Natural killer cell (primary cell): ENCODE measurements around the gene UROS. TPM values are rescaled to one million over a fixed set of nuclear protein-coding genes. Genes with fewer than 3 reads are reported as not detected.

Experiments
- ATAC-seq, 3 donors: fragments of 150-1000 bp in 2 of 3; fragments of 200-7000 bp in 1 of 3; cut with Tn5 transposase; 1 replicate in 1 of 3; 2 replicates in 2 of 3; pipeline ENCODE4 v1.10.0; 2021; ENCODE audit warnings: mild to moderate bottlenecking in 2 of 3, moderate library complexity in 2 of 3
- DNase-seq, 2 donors: peaks; one replicate each; pipeline versions ENCODE4 v3.0.0 to v3.0.0-alpha.2; 2013 to 2021; ENCODE audit warnings: mixed read lengths in 1 of 2
- H3K27ac ChIP-seq: one replicate; pipeline ENCODE4 v1.5.1; 2013; ENCODE audit warnings: mild to moderate bottlenecking, low read length
- H3K27me3 ChIP-seq: one replicate; pipeline ENCODE4 v1.6.1; 2013; ENCODE audit warnings: low read length; ENCODE audit not compliant: control insufficient read depth, insufficient read depth
- H3K36me3 ChIP-seq: one replicate; pipeline ENCODE4 v1.6.1; 2013; ENCODE audit warnings: low read length; ENCODE audit not compliant: control insufficient read depth, insufficient read depth
- H3K4me1 ChIP-seq: one replicate; pipeline ENCODE4 v1.6.1; 2013; ENCODE audit warnings: low read length; ENCODE audit not compliant: control insufficient read depth, insufficient read depth
- H3K4me3 ChIP-seq: one replicate; pipeline ENCODE4 v1.5.1; 2013; ENCODE audit warnings: low read length
- H3K9me3 ChIP-seq: one replicate; pipeline ENCODE4 v1.6.1; 2013; ENCODE audit warnings: low read length; ENCODE audit not compliant: control insufficient read depth, insufficient read depth
- H3K27ac Mint-ChIP-seq, 2 donors: one replicate each; pipeline ENCODE4 v1.8.0; 2022; ENCODE audit warnings: mild to moderate bottlenecking in 2 of 2, mixed read lengths in 2 of 2, moderate library complexity in 1 of 2
- H3K27me3 Mint-ChIP-seq, 2 donors: one replicate each; pipeline ENCODE4 v1.8.0; 2022; ENCODE audit warnings: low read depth in 2 of 2, mixed read lengths in 2 of 2
- H3K36me3 Mint-ChIP-seq: one replicate; pipeline ENCODE4 v1.8.0; 2022; ENCODE audit warnings: mixed read lengths
- H3K4me1 Mint-ChIP-seq, 2 donors: one replicate each; pipeline ENCODE4 v1.8.0; 2022; ENCODE audit warnings: mixed read lengths in 2 of 2
- H3K4me3 Mint-ChIP-seq: one replicate; pipeline ENCODE4 v1.8.0; 2022; ENCODE audit warnings: mild to moderate bottlenecking, moderate library complexity, mixed read lengths
- H3K9me3 Mint-ChIP-seq, 2 donors: one replicate each; pipeline ENCODE4 v1.8.0; 2022; ENCODE audit warnings: mixed read lengths in 2 of 2
- WGBS: methylation state at CpG from one replicate; pipeline ENCODE4 v1.1.7; 2013; ENCODE audit warnings: missing lambda C conversion rate; ENCODE audit not compliant: insufficient coverage; 5-methylcytosine and 5-hydroxymethylcytosine counted together
- intact Hi-C: fragments of 100-400 bp; cut with micrococcal nuclease; formaldehyde crosslinking; loops from one replicate; pipeline ENCODE4 v1.14.2; 2022
- total RNA-seq, 4 donors: library from RNA; stranded (reverse); fragments of 120-200 nt in 1 of 4; gene quantifications; one replicate each; pipeline versions ENCODE4 v1.2.3 to v1.2.4, GENCODE V29; 2013 to 2022
- TF ChIP-seq, protein P1 (sequence below): fragments of 200-600 bp; IDR thresholded peaks from one replicate; pipeline ENCODE4 v1.8.0; 2022; ENCODE audit warnings: antibody characterized with exemption

Gene UROS
- total RNA-seq, 3 donors from 2014 or later (not counting 1 experiment from before 2014, with no cell fraction given) = 29.1 to 42.5 (median 35.2) TPM

DNA sequence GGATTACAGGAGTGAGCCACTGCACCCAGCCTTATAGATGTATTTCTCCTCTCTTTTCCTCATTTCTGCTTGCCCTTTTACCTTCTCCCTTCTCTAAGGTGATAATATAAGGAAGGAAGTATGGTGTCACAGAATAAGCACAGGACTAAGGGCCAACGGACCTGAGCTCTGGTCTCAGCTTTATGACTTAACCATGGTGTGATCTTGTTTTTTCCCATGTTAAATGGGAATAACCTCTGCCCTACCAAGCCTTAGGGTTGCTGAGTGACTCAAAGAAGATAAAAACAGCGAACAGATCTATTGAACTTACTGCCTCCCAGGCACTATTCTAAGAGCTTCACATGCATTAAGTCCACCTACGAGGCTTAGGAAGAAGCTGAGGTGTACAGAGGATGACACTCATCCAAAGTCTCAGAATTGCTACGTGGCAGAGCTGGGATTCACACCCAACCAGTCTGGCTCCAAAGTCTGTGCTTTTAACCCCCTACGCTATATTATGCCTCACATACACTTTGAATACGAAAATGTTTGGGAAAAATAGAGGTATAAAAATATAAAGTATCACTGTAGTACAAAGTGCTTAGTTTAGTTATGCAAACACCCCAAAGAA lies 5.6 kb downstream of the UROS start:
- TF ChIP-seq, protein P1, sequence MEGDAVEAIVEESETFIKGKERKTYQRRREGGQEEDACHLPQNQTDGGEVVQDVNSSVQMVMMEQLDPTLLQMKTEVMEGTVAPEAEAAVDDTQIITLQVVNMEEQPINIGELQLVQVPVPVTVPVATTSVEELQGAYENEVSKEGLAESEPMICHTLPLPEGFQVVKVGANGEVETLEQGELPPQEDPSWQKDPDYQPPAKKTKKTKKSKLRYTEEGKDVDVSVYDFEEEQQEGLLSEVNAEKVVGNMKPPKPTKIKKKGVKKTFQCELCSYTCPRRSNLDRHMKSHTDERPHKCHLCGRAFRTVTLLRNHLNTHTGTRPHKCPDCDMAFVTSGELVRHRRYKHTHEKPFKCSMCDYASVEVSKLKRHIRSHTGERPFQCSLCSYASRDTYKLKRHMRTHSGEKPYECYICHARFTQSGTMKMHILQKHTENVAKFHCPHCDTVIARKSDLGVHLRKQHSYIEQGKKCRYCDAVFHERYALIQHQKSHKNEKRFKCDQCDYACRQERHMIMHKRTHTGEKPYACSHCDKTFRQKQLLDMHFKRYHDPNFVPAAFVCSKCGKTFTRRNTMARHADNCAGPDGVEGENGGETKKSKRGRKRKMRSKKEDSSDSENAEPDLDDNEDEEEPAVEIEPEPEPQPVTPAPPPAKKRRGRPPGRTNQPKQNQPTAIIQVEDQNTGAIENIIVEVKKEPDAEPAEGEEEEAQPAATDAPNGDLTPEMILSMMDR = no peak
- no peaks in the 10 kb centered on the region for H3K9me3 Mint-ChIP-seq
- Histone ChIP-seq H3K4me1 (peaks cover 16% of the 10 kb centered on the region), H3K9me3 (no peaks in the 10 kb centered on the region), H3K36me3 (peaks cover 31% of the 10 kb centered on the region), H3K27ac (no peak overlapping the region), H3K27me3 (no peaks in the 10 kb centered on the region), H3K4me3 (no peak overlapping the region)
- no peak overlapping the region for H3K27ac Mint-ChIP-seq
- no peak for DNase-seq
- peaks cover 0 to 20% of the 10 kb centered on the region in 2 donors for H3K4me1 Mint-ChIP-seq
- 94% methylated on average over 4 of the region's 6 CpGs for WGBS
- no peak overlapping the region for H3K4me3 Mint-ChIP-seq
- H3K36me3 Mint-ChIP-seq = peaks cover 6% of the 10 kb centered on the region
- ATAC-seq = no peak
- intact Hi-C loops = no loop called here
- H3K27me3 Mint-ChIP-seq = no peaks in the 10 kb centered on the region

DNA sequence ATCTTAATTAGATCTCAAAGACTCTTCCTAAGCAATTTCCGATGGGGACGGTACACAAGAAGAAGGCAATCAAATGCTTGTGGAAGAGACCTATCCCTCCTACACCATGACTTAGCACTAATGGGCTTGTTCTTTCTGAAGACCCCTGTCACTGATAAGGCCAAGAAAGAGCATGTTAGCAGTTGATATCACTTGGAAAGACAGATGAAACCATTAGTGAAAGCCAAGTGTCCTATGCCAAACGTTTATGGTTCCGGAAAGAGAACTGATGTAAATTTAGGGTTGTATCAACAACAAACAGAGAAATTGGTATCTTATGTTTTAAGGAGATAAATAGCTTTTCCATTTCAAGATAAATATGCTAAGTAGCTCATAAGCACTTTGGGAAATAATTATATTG lies 6.5 kb downstream of the UROS start:
- Mint-ChIP-seq H3K9me3 (no peaks in the 10 kb centered on the region), H3K36me3 (peaks cover 6% of the 10 kb centered on the region), H3K4me3 (no peak overlapping the region), H3K4me1 (peaks cover 0 to 16% of the 10 kb centered on the region in 2 donors), H3K27me3 (no peaks in the 10 kb centered on the region), H3K27ac (no peak overlapping the region)
- Histone ChIP-seq H3K4me3 (no peak overlapping the region), H3K27me3 (no peaks in the 10 kb centered on the region), H3K4me1 (peaks cover 7% of the 10 kb centered on the region), H3K27ac (no peak overlapping the region), H3K9me3 (no peaks in the 10 kb centered on the region), H3K36me3 (peaks cover 31% of the 10 kb centered on the region)
- TF ChIP-seq, protein P1 = no peak
- 86% methylated on average over 4 of the region's 4 CpGs for WGBS
- intact Hi-C loops = no loop called here
- no peak for DNase-seq
- no peak for ATAC-seq

DNA sequence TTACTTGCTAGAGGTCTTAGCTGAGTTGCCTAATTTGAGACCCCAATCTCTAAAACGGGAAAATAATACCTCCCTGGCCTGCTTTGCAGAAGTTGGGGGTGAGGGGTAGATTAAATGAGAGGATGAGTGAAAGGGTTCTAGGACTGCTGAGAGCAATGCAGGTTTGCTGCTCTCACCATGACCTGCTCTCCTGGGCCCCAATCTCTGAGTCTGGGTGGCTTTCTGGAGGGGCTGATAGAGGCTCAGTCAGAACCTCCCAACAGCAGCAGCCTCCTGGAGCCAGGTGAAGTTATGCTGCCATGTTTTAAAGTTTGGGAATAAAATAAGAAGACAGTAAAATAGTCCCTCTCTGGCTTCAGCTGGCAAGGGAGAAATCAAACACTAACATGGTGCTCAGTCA lies 7.3 kb downstream of the UROS start:
- Histone ChIP-seq H3K27ac (no peak overlapping the region), H3K4me1 (peaks cover 7% of the 10 kb centered on the region), H3K4me3 (no peak overlapping the region), H3K36me3 (peaks cover 37% of the 10 kb centered on the region), H3K27me3 (no peaks in the 10 kb centered on the region), H3K9me3 (no peaks in the 10 kb centered on the region)
- intact Hi-C loops = no loop called here
- Mint-ChIP-seq H3K4me1 (peaks cover 0 to 8% of the 10 kb centered on the region in 2 donors), H3K27ac (no peak overlapping the region), H3K4me3 (no peak overlapping the region), H3K36me3 (peaks cover 6% of the 10 kb centered on the region), H3K27me3 (no peaks in the 10 kb centered on the region), H3K9me3 (no peaks in the 10 kb centered on the region)
- TF ChIP-seq, protein P1 = no peak
- no peak for DNase-seq
- ATAC-seq = no peak
- no CpG with 5 or more reads among the region's 1 CpG for WGBS
